Middle frontal gyrus (tissue), 1 donor: ENCODE data around the gene ACTL7A.
"Not testable (repeated sequence)": the region's sequence is repeated elsewhere in the genome, so short reads cannot be mapped to it uniquely, and the experiment has no call there.

Experiments used
- DNase-seq: peaks from one replicate; pipeline ENCODE4 v3.0.0-alpha.2; 2015; ENCODE audit warnings: low spot score; ENCODE audit errors: extremely low spot score

ACTL7A gene

GRCh38 chr9:108876425-108876824 is 14.4 kb downstream of the ACTL7A start:
- no peak for DNase-seq

- DNase-seq = no peak
Measured at GRCh38 chr9:108877524-108877923, 15.5 kb downstream of the ACTL7A start.

GRCh38 chr9:108880738-108881316 is 18.8 kb downstream of the ACTL7A start:
- no peak for DNase-seq

GRCh38 chr9:108882052-108882888 is 20.2 kb downstream of the ACTL7A start:
- no peak for DNase-seq

GRCh38 chr9:108883085-108883484 is 21.0 kb downstream of the ACTL7A start:
- DNase-seq = no peak

- DNase-seq = no peak
Measured at GRCh38 chr9:108884701-108885100, 22.6 kb downstream of the ACTL7A start.

GRCh38 chr9:108885643-108886348 is 23.7 kb downstream of the ACTL7A start:
- no peak for DNase-seq

- not testable (repeated sequence) for DNase-seq
Measured at GRCh38 chr9:108886594-108887271, 24.7 kb downstream of the ACTL7A start.

GRCh38 chr9:108889649-108890067 is 27.6 kb downstream of the ACTL7A start:
- no peak for DNase-seq

GRCh38 chr9:108894225-108894997 is 32.3 kb downstream of the ACTL7A start:
- DNase-seq = no peak

GRCh38 chr9:108897324-108898096 is 35.4 kb downstream of the ACTL7A start:
- no peak for DNase-seq

- not testable (repeated sequence) for DNase-seq
Measured at GRCh38 chr9:108899023-108899695, 37.1 kb downstream of the ACTL7A start.

GRCh38 chr9:108900176-108900575 is 38.1 kb downstream of the ACTL7A start:
- no peak for DNase-seq

- no peak for DNase-seq
Measured at GRCh38 chr9:108903420-108904103, 41.5 kb downstream of the ACTL7A start.

GRCh38 chr9:108904161-108904560 is 42.1 kb downstream of the ACTL7A start:
- no peak for DNase-seq

GRCh38 chr9:108905494-108905893 is 43.4 kb downstream of the ACTL7A start:
- DNase-seq = no peak

- DNase-seq = no peak
Measured at GRCh38 chr9:108910402-108910801, 48.3 kb downstream of the ACTL7A start.

- DNase-seq = no peak
Measured at GRCh38 chr9:108910914-108911313, 48.8 kb downstream of the ACTL7A start.

GRCh38 chr9:108911820-108912219 is 49.8 kb downstream of the ACTL7A start:
- no peak for DNase-seq
